ENCODE data around the gene STX5.
"Not testable (repeated sequence)": the region's sequence is repeated elsewhere in the genome, so short reads cannot be mapped to it uniquely, and the experiment has no call there.

STX5 gene

GRCh38 chr11:62835336-62835735, 3.5 kb upstream of the STX5 start:
- no peak overlapping the region for H3K4me3 ChIP-seq (ENCODE audit: low read depth, low read length)
- no peak for DNase-seq (ENCODE audit: low read depth, low spot score)
- no peak for TF ChIP-seq CTCF (IDR thresholded peaks at IDR 0.05; ENCODE audit: low read depth, low read length)
- in situ Hi-C loops (cut with HindIII; ENCODE audit: low sequenced_read_pairs): no loop called here

- no peak for TF ChIP-seq CTCF (IDR thresholded peaks at IDR 0.05; ENCODE audit: low read depth, low read length)
- peak within 1 kb of the TSS; percentile 90 for H3K4me3 ChIP-seq (ENCODE audit: low read depth, low read length)
- DNase-seq (ENCODE audit: low read depth, low spot score): no peak
- in situ Hi-C loops (cut with HindIII; ENCODE audit: low sequenced_read_pairs): no loop called here
These were observed 734 bp upstream of the STX5 start, which contains the start of gene TEX54 for GRCh38 chr11:62832336-62833234. TSS of gene TEX54 (minus strand) at chr11:62832841.

- in situ Hi-C loops (cut with HindIII; ENCODE audit: low sequenced_read_pairs): no loop called here
- no peak for TF ChIP-seq CTCF (IDR thresholded peaks at IDR 0.05; ENCODE audit: low read depth, low read length)
- DNase-seq (ENCODE audit: low read depth, low spot score): no peak
- peak overlapping the region; percentile 90 for H3K4me3 ChIP-seq (ENCODE audit: low read depth, low read length)
These were observed 839 bp downstream of the STX5 start for GRCh38 chr11:62830904-62831519.

- in situ Hi-C loops (cut with HindIII; ENCODE audit: low sequenced_read_pairs); DNase-seq (ENCODE audit: low read depth, low spot score); H3K4me3 ChIP-seq (ENCODE audit: low read depth, low read length): not testable (repeated sequence)
These were observed 3.7 kb downstream of the STX5 start for GRCh38 chr11:62828130-62828529.

GRCh38 chr11:62823677-62824076, 8.2 kb downstream of the STX5 start:
- no peak overlapping the region for H3K4me3 ChIP-seq (ENCODE audit: low read depth, low read length)
- TF ChIP-seq CTCF (IDR thresholded peaks at IDR 0.05; ENCODE audit: low read depth, low read length): no peak
- in situ Hi-C loops (cut with HindIII; ENCODE audit: low sequenced_read_pairs): no loop called here
- DNase-seq (ENCODE audit: low read depth, low spot score): no peak

- in situ Hi-C loops (cut with HindIII; ENCODE audit: low sequenced_read_pairs): no loop called here
These were observed 14.7 kb downstream of the STX5 start for GRCh38 chr11:62817129-62817528.

More at GRCh38 chr11:62817129-62817528, 14.7 kb downstream of the STX5 start:
- no peak for TF ChIP-seq CTCF (IDR thresholded peaks at IDR 0.05; ENCODE audit: low read depth, low read length)
- DNase-seq (ENCODE audit: low read depth, low spot score): no peak
- H3K4me3 ChIP-seq (ENCODE audit: low read depth, low read length): no peak overlapping the region
